GM10248 (cell line): Measurements from ENCODE around the gene PPP1R9A.
A peak's percentile ranks its signal among the peaks of the same experiment; 100 is the strongest.

Experiments
- CTCF ChIA-PET: fragments of 300-600 bp; sonication (Branson Sonifier 250); formaldehyde crosslinking; extraction: SDS; loops from one replicate; lab custom pipeline; 2021; ENCODE audit warnings: antibody characterized with exemption; lab: Yijun Ruan, JAX
- POLR2A ChIA-PET: fragments of 350-650 bp; sonication (Branson Sonifier 250); formaldehyde crosslinking; extraction: SDS; loops from one replicate; lab custom pipeline; 2020; ENCODE audit warnings: antibody characterized with exemption; lab: Yijun Ruan, JAX
- DNase-seq: peaks from one replicate; pipeline ENCODE4 v3.0.0; 2012; ENCODE audit errors: extremely low spot score
- TF ChIP-seq, protein P1 (sequence below): IDR thresholded peaks from 2 replicates; pipeline ENCODE4 v1.5.1; 2012; ENCODE audit warnings: mild to moderate bottlenecking, low read depth; ENCODE audit errors: extremely low read depth, missing control alignments, control extremely low read depth

Gene PPP1R9A

DNA sequence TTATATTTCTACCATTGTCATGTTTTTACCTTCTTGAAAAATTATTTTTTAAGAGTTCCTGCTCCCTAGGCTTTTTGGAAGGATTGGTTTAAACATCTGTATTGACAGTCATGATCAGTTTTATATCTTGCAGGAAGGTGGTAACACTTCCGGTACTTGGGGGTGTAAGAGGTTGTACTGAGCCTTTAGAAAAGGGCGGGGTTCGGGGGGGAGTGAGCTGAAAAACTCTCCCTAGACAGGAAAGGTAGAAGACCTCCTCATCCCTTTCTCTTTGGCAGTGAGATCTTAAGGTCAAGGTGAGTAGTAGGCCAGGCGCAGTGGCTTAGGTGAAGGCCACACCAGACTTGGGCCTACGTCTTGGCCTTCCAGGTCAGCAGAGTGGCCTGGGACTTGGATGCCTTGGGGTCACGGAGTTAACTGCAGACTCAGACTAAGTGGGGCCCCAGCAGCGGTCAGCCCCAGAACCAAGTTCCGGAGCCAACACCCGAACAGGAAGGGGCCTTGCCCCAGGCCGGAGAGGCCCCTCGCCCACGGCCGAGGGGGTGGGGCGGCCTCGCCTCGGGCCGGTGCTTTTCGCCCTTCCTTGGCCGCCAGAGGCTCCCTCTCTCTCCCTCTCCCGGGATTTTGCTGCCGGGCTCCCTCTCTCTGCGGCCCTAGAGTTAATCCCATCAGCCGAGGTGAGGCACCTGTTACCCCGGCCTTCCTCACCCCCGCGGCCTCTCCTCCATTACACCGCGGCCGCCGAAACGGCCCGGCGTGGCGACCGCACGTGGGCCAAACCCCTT lies at the start of gene PPP1R9A:
Gene PPP1R9A, plus strand, starts transcription at position 569 of the 785 bp plus-strand sequence. CDS start 2,520 bp downstream, outside the sequence.
- peak; percentile 9 for DNase-seq
- TF ChIP-seq, protein P1, sequence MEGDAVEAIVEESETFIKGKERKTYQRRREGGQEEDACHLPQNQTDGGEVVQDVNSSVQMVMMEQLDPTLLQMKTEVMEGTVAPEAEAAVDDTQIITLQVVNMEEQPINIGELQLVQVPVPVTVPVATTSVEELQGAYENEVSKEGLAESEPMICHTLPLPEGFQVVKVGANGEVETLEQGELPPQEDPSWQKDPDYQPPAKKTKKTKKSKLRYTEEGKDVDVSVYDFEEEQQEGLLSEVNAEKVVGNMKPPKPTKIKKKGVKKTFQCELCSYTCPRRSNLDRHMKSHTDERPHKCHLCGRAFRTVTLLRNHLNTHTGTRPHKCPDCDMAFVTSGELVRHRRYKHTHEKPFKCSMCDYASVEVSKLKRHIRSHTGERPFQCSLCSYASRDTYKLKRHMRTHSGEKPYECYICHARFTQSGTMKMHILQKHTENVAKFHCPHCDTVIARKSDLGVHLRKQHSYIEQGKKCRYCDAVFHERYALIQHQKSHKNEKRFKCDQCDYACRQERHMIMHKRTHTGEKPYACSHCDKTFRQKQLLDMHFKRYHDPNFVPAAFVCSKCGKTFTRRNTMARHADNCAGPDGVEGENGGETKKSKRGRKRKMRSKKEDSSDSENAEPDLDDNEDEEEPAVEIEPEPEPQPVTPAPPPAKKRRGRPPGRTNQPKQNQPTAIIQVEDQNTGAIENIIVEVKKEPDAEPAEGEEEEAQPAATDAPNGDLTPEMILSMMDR, result no peak
- POLR2A ChIA-PET, result no interaction called here
- CTCF ChIA-PET, result no interaction called here

DNA sequence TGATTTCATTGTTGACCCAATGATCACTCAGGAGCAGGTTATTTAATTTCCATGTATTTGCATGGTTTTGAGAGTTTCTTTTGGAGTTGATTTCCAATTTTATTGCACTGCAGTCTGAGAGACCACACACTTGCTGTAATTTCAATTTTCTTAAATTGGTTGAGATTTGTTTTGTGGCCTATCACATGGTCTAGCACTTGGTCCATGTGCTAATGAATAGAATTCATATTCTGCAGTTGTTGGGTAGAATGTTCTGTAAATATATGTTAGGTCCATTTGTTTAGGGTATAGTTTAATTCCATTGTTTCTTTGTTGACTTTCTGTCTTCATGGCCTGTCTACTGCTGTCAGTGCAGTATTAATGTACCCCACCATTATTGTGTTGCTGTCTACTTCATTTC lies 36.3 kb upstream of the PPP1R9A start:
- DNase-seq, result no peak
- ChIA-PET POLR2A (no interaction called here), CTCF (interaction anchor here (1.3 kb wide), 1 partner anchor 14 kb away, joined by 4 read pairs; no protein-coding TSS in a partner anchor)
- TF ChIP-seq, protein P1, result no peak

DNA sequence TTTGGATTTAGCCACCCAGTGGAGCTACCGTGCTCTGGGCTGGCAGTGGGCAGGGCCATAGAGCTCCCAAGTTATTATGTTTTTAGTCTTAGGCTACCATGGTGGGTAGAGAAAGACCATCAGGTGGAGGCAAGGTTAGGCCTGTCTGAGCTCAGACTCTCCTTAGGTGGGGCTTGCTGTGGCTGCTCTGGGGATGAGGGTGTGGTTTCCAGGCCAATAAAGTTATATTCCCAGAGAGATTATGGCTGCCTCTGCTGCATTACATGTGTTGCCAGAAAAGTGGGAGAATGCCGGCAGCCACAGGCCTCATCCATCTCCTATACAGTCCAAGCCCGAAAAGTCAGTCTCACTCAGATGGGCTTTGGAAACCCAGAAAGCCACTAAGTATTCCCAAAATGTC lies 34.2 kb upstream of the PPP1R9A start:
- CTCF ChIA-PET, result no interaction called here
- POLR2A ChIA-PET, result no interaction called here
- no peak for DNase-seq
- TF ChIP-seq, protein P1, result no peak

DNA sequence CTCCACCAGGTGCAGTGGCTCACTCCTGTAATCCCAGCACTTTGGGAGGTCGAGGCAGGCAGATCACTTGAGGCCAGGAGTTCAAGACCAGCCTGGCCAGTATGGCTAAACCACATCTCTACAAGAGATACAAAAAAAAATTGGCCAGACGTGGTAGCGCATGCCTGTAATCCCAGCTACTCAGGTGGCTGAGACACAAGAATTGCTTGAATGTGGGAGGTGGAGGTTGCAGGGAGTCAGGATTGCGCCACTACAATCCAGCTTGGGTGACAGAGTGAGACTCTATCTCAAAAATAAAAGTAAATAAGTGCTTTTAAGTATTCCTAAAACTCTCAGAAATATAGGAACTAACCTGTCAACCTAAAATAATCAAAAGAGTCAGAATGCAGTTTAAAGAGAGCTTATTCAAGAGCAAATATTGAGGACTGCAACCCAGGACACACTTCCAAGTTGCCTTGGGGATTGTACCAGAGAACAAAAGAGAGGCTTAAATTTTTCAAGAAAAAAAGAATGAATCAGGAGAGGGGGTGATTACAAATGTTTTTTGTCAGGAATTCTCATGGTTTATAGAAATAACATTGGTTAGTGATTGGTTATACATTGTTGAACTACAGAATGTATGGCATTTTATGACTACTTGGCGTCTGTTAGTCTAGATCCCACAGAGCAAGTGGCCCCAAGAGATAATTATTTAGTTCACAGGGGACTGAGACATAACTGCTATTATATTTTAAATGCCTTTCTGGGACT lies 33.2 kb upstream of the PPP1R9A start:
- ChIA-PET POLR2A (no interaction called here), CTCF (interaction anchor here (1.5 kb wide), 1 partner anchor 18 kb away, joined by 4 read pairs; no protein-coding TSS in a partner anchor)
- TF ChIP-seq, protein P1, result no peak
- no peak for DNase-seq

DNA sequence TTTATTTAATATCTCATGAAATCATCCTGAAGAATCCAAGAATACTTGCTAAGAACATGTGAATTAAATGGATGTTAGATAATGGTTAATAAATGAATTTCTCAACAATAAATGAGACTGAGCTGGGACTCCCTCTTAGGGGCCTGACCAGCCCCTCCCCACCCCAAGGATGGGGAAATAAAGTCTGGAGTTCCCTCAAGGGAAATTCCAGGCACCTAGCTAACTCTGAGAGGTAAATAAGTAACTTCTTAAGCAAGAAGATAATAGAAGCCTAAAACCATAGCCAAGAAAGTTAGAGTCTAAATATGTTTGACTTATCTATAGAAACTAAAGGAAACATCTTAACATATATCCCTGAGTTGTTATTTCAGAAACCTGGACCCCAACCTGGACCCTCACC lies 32.2 kb upstream of the PPP1R9A start:
- TF ChIP-seq, protein P1, result no peak
- POLR2A ChIA-PET, result no interaction called here
- CTCF ChIA-PET, result interaction anchor here (1.5 kb wide), 1 partner anchor 17 kb away, joined by 4 read pairs; no protein-coding TSS in a partner anchor
- no peak for DNase-seq

DNA sequence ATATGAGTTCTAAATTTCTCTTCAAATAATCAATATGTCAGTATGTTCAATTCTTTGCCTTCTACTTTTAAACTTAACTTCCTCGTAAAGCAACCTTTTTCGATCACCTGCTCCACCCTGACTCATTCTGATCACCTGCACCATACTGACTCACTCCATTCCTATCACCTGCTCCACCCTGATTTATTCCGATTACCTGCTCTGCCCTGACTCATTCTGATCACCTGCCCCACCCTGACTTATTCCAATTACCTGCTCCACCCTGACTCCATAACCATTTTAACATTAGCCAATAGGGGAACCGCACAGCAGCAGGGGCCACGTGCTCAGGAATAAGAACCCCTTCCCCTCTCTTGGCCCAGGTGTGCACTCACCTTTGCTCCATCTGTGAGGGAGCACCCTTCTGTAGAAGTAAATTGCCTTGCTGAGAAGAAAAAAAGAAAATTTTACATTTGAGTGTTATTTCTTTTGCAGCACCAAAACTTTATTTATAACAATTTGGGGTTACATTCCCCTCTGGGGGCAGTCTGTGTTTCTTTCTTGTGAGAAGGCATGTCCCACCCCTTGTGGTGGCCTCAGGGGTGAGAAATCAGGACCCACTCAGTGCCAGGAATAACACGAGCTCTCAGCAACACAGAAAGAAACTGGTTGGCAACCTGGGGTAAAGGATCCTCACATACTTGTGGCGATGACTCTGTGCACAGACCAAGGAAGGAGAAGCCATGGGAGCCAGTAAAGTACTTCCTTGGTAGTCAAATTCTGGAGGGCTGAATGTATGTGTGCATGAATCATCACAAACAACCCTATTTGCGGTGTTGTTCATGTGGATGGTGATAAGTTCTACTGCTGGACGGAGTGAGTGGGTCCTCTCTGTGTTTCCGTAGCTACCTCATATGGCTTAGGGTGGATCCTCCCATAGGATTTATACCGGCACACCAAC lies 29.4 kb upstream of the PPP1R9A start:
- TF ChIP-seq, protein P1, result no peak
- ChIA-PET POLR2A (no interaction called here), CTCF (no interaction called here)
- DNase-seq, result no peak
